Spleen (tissue), 7 donors: Measurements from ENCODE around the gene NARF.

Source experiments
- POLR2A ChIP-seq, 3 donors: fragments of 450-650 bp; IDR thresholded peaks; one replicate each; pipeline ENCODE4 v1.5.1; 2017; ENCODE audit warnings: antibody characterized with exemption in 3 of 3, mild to moderate bottlenecking in 1 of 3
- TF ChIP-seq, protein P1 (sequence below), 11 experiments: fragments of 200-600 bp in 7 of 11; fragments of 450-650 bp in 4 of 11; sonication (generic) in 4 of 11; IDR thresholded peaks in 8 of 11; conservative IDR thresholded peaks in 3 of 11; 1 replicate in 7 of 11; 2 replicates in 4 of 11; pipeline versions ENCODE4 v1.4.0 to v1.8.0; 2016 to 2021; ENCODE audit warnings: antibody characterized with exemption in 11 of 11, inconsistent platforms in 4 of 11, mild to moderate bottlenecking in 1 of 11
- donor health status: DM: no; HTN: no; CAD: no; lungs with moderate emphysema.
- donor health status: DM: no; HTN: no; CAD: no.
- donor health status: DM: no; HTN: no; CAD: no.

DNA sequence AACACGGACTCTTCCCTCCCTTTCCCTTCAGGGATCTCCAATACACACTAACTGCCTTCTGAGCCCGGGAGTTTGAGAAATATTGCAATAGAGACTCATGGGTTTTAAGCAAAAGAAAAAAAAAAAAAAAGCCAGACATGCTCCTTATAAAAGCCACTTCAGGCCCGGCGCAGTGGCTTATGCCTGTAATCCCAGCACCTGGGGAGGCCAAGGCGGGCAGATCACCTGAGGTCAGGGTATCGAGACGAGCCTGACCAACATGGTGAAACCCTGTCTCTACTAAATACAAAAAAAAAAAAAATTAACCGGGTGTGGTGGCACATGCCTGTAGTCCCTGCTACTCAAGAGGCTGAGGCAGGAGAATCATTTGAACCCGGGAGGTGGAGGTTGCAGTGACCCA is 42.8 kb upstream of the NARF start:
- TF ChIP-seq, protein P1, sequence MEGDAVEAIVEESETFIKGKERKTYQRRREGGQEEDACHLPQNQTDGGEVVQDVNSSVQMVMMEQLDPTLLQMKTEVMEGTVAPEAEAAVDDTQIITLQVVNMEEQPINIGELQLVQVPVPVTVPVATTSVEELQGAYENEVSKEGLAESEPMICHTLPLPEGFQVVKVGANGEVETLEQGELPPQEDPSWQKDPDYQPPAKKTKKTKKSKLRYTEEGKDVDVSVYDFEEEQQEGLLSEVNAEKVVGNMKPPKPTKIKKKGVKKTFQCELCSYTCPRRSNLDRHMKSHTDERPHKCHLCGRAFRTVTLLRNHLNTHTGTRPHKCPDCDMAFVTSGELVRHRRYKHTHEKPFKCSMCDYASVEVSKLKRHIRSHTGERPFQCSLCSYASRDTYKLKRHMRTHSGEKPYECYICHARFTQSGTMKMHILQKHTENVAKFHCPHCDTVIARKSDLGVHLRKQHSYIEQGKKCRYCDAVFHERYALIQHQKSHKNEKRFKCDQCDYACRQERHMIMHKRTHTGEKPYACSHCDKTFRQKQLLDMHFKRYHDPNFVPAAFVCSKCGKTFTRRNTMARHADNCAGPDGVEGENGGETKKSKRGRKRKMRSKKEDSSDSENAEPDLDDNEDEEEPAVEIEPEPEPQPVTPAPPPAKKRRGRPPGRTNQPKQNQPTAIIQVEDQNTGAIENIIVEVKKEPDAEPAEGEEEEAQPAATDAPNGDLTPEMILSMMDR (IDR thresholded peaks at IDR 0.05 in 8 of 11, conservative IDR thresholded peaks at IDR 0.05 in 3 of 11), result no peak
- no peak for TF ChIP-seq POLR2A (IDR thresholded peaks at IDR 0.05)
